ENCODE results near the gene COX19.

- TF ChIP-seq EZH2phosphoT487 (IDR thresholded peaks at IDR 0.05; ENCODE audit: low read depth) (no peak), CTCF (IDR thresholded peaks at IDR 0.05; ENCODE audit: low read depth, low read length) (no peak)
Measured at GRCh38 chr7:968205-969105, 6.9 kb downstream of the COX19 start.

Data from OCI-LY3 (cell line).